Fibroblast of lung (primary cell): Measurements from ENCODE around the gene VSIR.

Experiments used
- CTCF ChIP-seq, 2 donors: IDR thresholded peaks in 1 of 2; conservative IDR thresholded peaks in 1 of 2; 1 replicate in 1 of 2; 2 replicates in 1 of 2; pipeline ENCODE4 v1.5.1; 2011 to 2012; ENCODE audit warnings: low read length in 2 of 2, control low read depth in 1 of 2, inconsistent platforms in 1 of 2, low read depth in 1 of 2, mild to moderate bottlenecking in 1 of 2
- EZH2 ChIP-seq: IDR thresholded peaks from 2 replicates; pipeline ENCODE4 v1.5.1; 2012; ENCODE audit warnings: low read length, control low read depth, mild to moderate bottlenecking; ENCODE audit errors: missing control alignments

GRCh38 chr10:71761541-71762113 lies 11.7 kb downstream of the VSIR start:
- no peak for TF ChIP-seq CTCF (conservative IDR thresholded peaks at IDR 0.05 in 1 of 2, IDR thresholded peaks at IDR 0.05 in 1 of 2; ENCODE audit: low read depth in 1 of 2, low read length in 2 of 2)
- TF ChIP-seq EZH2 = no peak
